H9 (cell line): ENCODE data around the gene URB1. TPM values are rescaled to one million over a fixed set of nuclear protein-coding genes. Genes with fewer than 3 reads are reported as not detected.
A peak's percentile ranks its signal among the peaks of the same experiment; 100 is the strongest.

Experiments used
- DNase-seq: peaks from one replicate; pipeline ENCODE4 v3.0.0-alpha.2; 2017
- H2AFZ ChIP-seq: one replicate; pipeline ENCODE4 v1.6.1; 2013; ENCODE audit warnings: mild to moderate bottlenecking, low read length, control low read depth, moderate library complexity
- H2AK5ac ChIP-seq: 2 replicates; pipeline ENCODE4 v1.6.1; 2013; ENCODE audit warnings: low read length, control low read depth, mixed read lengths; ENCODE audit not compliant: insufficient read length
- H2BK120ac ChIP-seq: one replicate; pipeline ENCODE4 v1.6.1; 2013; ENCODE audit warnings: low read depth, mild to moderate bottlenecking, low read length, control low read depth, inconsistent platforms; ENCODE audit not compliant: poor library complexity, severe bottlenecking
- H2BK12ac ChIP-seq: 2 replicates; pipeline ENCODE4 v1.6.1; 2013; ENCODE audit warnings: low read length, control low read depth, mixed read lengths, low read depth; ENCODE audit not compliant: insufficient read length
- H2BK15ac ChIP-seq: 2 replicates; pipeline ENCODE4 v1.6.1; 2013; ENCODE audit warnings: low read depth, low read length, control low read depth
- H2BK20ac ChIP-seq: one replicate; pipeline ENCODE4 v1.6.1; 2013; ENCODE audit warnings: low read depth, mild to moderate bottlenecking, low read length, control low read depth, inconsistent platforms; ENCODE audit not compliant: poor library complexity, severe bottlenecking
- H2BK5ac ChIP-seq: 2 replicates; pipeline ENCODE4 v1.6.1; 2013; ENCODE audit warnings: low read length, control low read depth, mixed read lengths; ENCODE audit not compliant: insufficient read length
- H3K14ac ChIP-seq: 2 replicates; pipeline ENCODE4 v1.6.1; 2013; ENCODE audit warnings: low read length, control low read depth; ENCODE audit not compliant: insufficient read depth
- H3K18ac ChIP-seq: 2 replicates; pipeline ENCODE4 v1.6.1; 2013; ENCODE audit warnings: low read depth, mild to moderate bottlenecking, mixed read lengths, low read length, control low read depth; ENCODE audit not compliant: insufficient read length
- H3K23ac ChIP-seq: 2 replicates; pipeline ENCODE4 v1.6.1; 2013; ENCODE audit warnings: low read length, control low read depth, mixed read lengths, low read depth; ENCODE audit not compliant: insufficient read length
- H3K23me2 ChIP-seq: 2 replicates; pipeline ENCODE4 v1.6.1; 2013; ENCODE audit warnings: low read depth, mild to moderate bottlenecking, mixed read lengths, low read length, control low read depth; ENCODE audit not compliant: insufficient read length, poor library complexity, severe bottlenecking
- H3K27ac ChIP-seq: 2 replicates; pipeline ENCODE4 v1.5.1; 2013; ENCODE audit warnings: low read length, control low read depth, mixed read lengths, low read depth; ENCODE audit not compliant: insufficient read length
- H3K27me3 ChIP-seq: 2 replicates; pipeline ENCODE4 v1.6.1; 2013; ENCODE audit warnings: low read length, control low read depth, inconsistent platforms; ENCODE audit not compliant: insufficient read depth
- H3K4ac ChIP-seq: 2 replicates; pipeline ENCODE4 v1.6.1; 2013; ENCODE audit warnings: low read depth, mild to moderate bottlenecking, control low read depth, inconsistent platforms, low read length, moderate library complexity
- H3K4me1 ChIP-seq: 2 replicates; pipeline ENCODE4 v1.6.1; 2013; ENCODE audit warnings: low read length, control low read depth, inconsistent platforms; ENCODE audit not compliant: insufficient read depth
- H3K4me2 ChIP-seq: 2 replicates; pipeline ENCODE4 v1.6.1; 2013; ENCODE audit warnings: low read length, control low read depth, mixed read lengths; ENCODE audit not compliant: insufficient read length, insufficient read depth
- H3K56ac ChIP-seq: 2 replicates; pipeline ENCODE4 v1.6.1; 2013; ENCODE audit warnings: low read depth, mild to moderate bottlenecking, mixed read lengths, low read length, control low read depth; ENCODE audit not compliant: insufficient read length
- H3K79me1 ChIP-seq: 2 replicates; pipeline ENCODE4 v1.6.1; 2013; ENCODE audit warnings: low read depth, mild to moderate bottlenecking, moderate library complexity, low read length, control low read depth, inconsistent platforms; ENCODE audit not compliant: insufficient read depth, poor library complexity, severe bottlenecking
- H3K79me2 ChIP-seq: 2 replicates; pipeline ENCODE4 v1.6.1; 2013; ENCODE audit warnings: low read length, control low read depth, inconsistent platforms; ENCODE audit not compliant: insufficient read depth
- H3K9ac ChIP-seq: 2 replicates; pipeline ENCODE4 v1.6.1; 2013; ENCODE audit warnings: low read length, control low read depth, mixed read lengths; ENCODE audit not compliant: insufficient read length; ENCODE audit errors: extremely low read depth
- H3K9me3 ChIP-seq: one replicate; pipeline ENCODE4 v1.6.1; 2013; ENCODE audit warnings: low read depth, low read length, inconsistent platforms; ENCODE audit not compliant: control insufficient read depth
- H3T11ph ChIP-seq: one replicate; pipeline ENCODE4 v1.6.1; 2013; ENCODE audit warnings: mild to moderate bottlenecking, low read length, control low read depth, inconsistent platforms
- H4K20me1 ChIP-seq: one replicate; pipeline ENCODE4 v1.6.1; 2013; ENCODE audit not compliant: control insufficient read depth, insufficient read length, insufficient read depth
- H4K5ac ChIP-seq: 2 replicates; pipeline ENCODE4 v1.6.1; 2013; ENCODE audit warnings: low read depth, mild to moderate bottlenecking, mixed read lengths, low read length, control low read depth; ENCODE audit not compliant: insufficient read length
- H4K8ac ChIP-seq: replicated peaks from 2 replicates; pipeline ENCODE4 v1.6.1; 2013; ENCODE audit warnings: low read length, control low read depth, mixed read lengths, low read depth; ENCODE audit not compliant: insufficient read length
- H4K91ac ChIP-seq: 2 replicates; pipeline ENCODE4 v1.6.1; 2013; ENCODE audit warnings: low read depth, mild to moderate bottlenecking, moderate library complexity, mixed read lengths, low read length, control low read depth; ENCODE audit not compliant: insufficient read length
- H3K27ac Mint-ChIP-seq, 3 experiments: 2 replicates in 2 of 3; 3 replicates in 1 of 3; pipeline ENCODE4 v1.8.0; 2020 to 2021; ENCODE audit warnings: mixed read lengths in 3 of 3, mild to moderate bottlenecking in 1 of 3, moderate library complexity in 1 of 3
- H3K27me3 Mint-ChIP-seq: 2 replicates; pipeline ENCODE4 v1.8.0; 2021; ENCODE audit warnings: low read depth, mild to moderate bottlenecking, moderate library complexity, mixed read lengths
- H3K36me3 Mint-ChIP-seq, 3 experiments: 2 replicates in 2 of 3; 3 replicates in 1 of 3; pipeline ENCODE4 v1.8.0; 2020 to 2021; ENCODE audit warnings: low read depth in 3 of 3, mixed read lengths in 3 of 3; ENCODE audit not compliant: insufficient read depth in 1 of 3
- H3K4me1 Mint-ChIP-seq, 2 experiments: 2 replicates each; pipeline ENCODE4 v1.8.0; 2020; ENCODE audit warnings: mixed read lengths in 2 of 2
- H3K4me3 Mint-ChIP-seq, 2 experiments: 2 replicates in 1 of 2; 3 replicates in 1 of 2; pipeline ENCODE4 v1.8.0; 2020 to 2021; ENCODE audit warnings: mild to moderate bottlenecking in 2 of 2, mixed read lengths in 2 of 2, moderate library complexity in 1 of 2
- H3K9me3 Mint-ChIP-seq, 2 experiments: 2 replicates in 1 of 2; 3 replicates in 1 of 2; pipeline ENCODE4 v1.8.0; 2020; ENCODE audit warnings: mild to moderate bottlenecking in 2 of 2, mixed read lengths in 2 of 2, moderate library complexity in 1 of 2
- WGBS: extraction: QIAGEN DNeasy Blood & Tissue Kit; methylation state at CpG from one replicate; pipeline ENCODE4 v1.1.7; 2013; ENCODE audit warnings: missing lambda C conversion rate, low lambda C conversion rate, mixed read lengths; ENCODE audit not compliant: insufficient read length; ENCODE audit errors: extremely low coverage; 5-methylcytosine and 5-hydroxymethylcytosine counted together
- total RNA-seq: library from RNA; stranded (reverse); gene quantifications from 2 replicates; pipeline ENCODE4 v1.2.1, GENCODE V29; 2021
- TF ChIP-seq, protein P1 (sequence below): fragments of 200-600 bp; sonication (generic); conservative IDR thresholded peaks from 3 replicates; pipeline ENCODE4 v1.8.0; 2021; ENCODE audit warnings: antibody characterized with exemption, mild to moderate bottlenecking

URB1 gene
- total RNA-seq, 1 experiment from 2014 or later, result 23.5 TPM

DNA sequence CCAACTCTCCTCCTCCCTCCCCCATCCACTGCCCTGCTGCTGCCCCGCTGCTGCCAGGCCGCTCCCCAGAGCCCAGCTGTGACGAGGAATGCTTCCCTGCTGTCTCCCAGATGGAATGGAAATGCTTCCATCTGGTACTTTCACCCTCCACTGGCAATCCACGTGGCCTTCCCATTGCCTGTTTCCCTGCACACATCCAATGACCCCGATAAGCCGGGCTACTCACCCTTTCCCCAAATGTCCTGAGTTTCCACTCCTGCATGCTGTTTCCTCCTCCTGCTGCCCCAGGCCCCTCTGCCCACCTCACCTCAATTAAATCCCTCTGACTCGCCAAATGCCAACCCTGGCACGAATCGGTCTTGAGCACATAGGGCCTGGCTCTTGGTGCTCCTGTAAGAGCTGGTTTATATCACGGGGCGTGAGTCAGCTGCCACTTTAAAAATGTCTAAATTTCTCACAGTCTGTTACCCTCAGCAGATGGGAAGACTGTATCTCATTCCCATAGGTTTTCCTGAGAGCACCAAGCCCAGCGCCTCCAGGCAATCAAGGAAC is 57.8 kb downstream of the URB1 start:
- no peak overlapping the region for H3K18ac ChIP-seq
- no peak overlapping the region for H3K9ac ChIP-seq
- H3K14ac ChIP-seq, result no peak overlapping the region
- DNase-seq, result peak; percentile 27
- no peak overlapping the region for H3K56ac ChIP-seq
- Mint-ChIP-seq H3K4me1 (peaks cover 28 to 31% of the 10 kb centered on the region in 2 experiments), H3K27ac (peak overlapping the region; percentile 2 to 83 (median 62); a peak in 5 of 7 replicates), H3K4me3 (peak overlapping the region in 1 of 2 experiments; percentile 2; a peak in 2 of 5 replicates), H3K36me3 (peaks cover 50 to 92% (median 85%) of the 10 kb centered on the region in 3 experiments; a peak in 6 of 7 replicates), H3K27me3 (no peaks in the 10 kb centered on the region), H3K9me3 (no peaks in the 10 kb centered on the region)
- H4K91ac ChIP-seq, result no peak overlapping the region
- no peaks in the 10 kb centered on the region for H3K23me2 ChIP-seq
- WGBS, result no CpG with 5 or more reads among the region's 12 CpGs
- H2BK120ac ChIP-seq, result no peak overlapping the region
- H3K27ac ChIP-seq, result no peak overlapping the region
- no peaks in the 10 kb centered on the region for H3K4me1 ChIP-seq
- H3K79me2 ChIP-seq, result no peaks in the 10 kb centered on the region
- H4K20me1 ChIP-seq, result no peaks in the 10 kb centered on the region
- no peak overlapping the region for H2BK15ac ChIP-seq
- TF ChIP-seq, protein P1, sequence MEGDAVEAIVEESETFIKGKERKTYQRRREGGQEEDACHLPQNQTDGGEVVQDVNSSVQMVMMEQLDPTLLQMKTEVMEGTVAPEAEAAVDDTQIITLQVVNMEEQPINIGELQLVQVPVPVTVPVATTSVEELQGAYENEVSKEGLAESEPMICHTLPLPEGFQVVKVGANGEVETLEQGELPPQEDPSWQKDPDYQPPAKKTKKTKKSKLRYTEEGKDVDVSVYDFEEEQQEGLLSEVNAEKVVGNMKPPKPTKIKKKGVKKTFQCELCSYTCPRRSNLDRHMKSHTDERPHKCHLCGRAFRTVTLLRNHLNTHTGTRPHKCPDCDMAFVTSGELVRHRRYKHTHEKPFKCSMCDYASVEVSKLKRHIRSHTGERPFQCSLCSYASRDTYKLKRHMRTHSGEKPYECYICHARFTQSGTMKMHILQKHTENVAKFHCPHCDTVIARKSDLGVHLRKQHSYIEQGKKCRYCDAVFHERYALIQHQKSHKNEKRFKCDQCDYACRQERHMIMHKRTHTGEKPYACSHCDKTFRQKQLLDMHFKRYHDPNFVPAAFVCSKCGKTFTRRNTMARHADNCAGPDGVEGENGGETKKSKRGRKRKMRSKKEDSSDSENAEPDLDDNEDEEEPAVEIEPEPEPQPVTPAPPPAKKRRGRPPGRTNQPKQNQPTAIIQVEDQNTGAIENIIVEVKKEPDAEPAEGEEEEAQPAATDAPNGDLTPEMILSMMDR, result no peak
- no peak overlapping the region for H4K8ac ChIP-seq
- no peak overlapping the region for H2BK5ac ChIP-seq
- no peaks in the 10 kb centered on the region for H3K79me1 ChIP-seq
- no peak overlapping the region for H3T11ph ChIP-seq
- no peak overlapping the region for H2BK12ac ChIP-seq
- H3K4me2 ChIP-seq, result no peak overlapping the region
- no peak overlapping the region for H2BK20ac ChIP-seq
- H4K5ac ChIP-seq, result no peak overlapping the region
- H3K23ac ChIP-seq, result no peak overlapping the region
- H2AK5ac ChIP-seq, result no peak overlapping the region
- no peak overlapping the region for H3K4ac ChIP-seq
- H3K9me3 ChIP-seq, result no peaks in the 10 kb centered on the region
- no peaks in the 10 kb centered on the region for H3K27me3 ChIP-seq
- no peak overlapping the region for H2AFZ ChIP-seq
